Epithelial cell of esophagus (primary cell): ENCODE measurements around the gene SRPRA.

ENCODE experiments used
- DNase-seq: peaks from one replicate; pipeline ENCODE4 v3.0.0; 2010; ENCODE audit warnings: low read depth
- H3K4me3 ChIP-seq: 2 replicates; pipeline ENCODE4 v1.5.1; 2011; ENCODE audit warnings: mild to moderate bottlenecking, low read length, control low read depth
- CTCF ChIP-seq: IDR thresholded peaks from 2 replicates; pipeline ENCODE4 v1.5.1; 2011; ENCODE audit warnings: low read depth, mild to moderate bottlenecking, low read length, control low read depth, inconsistent platforms; ENCODE audit not compliant: insufficient read depth; ENCODE audit errors: missing control alignments

Gene SRPRA

DNA sequence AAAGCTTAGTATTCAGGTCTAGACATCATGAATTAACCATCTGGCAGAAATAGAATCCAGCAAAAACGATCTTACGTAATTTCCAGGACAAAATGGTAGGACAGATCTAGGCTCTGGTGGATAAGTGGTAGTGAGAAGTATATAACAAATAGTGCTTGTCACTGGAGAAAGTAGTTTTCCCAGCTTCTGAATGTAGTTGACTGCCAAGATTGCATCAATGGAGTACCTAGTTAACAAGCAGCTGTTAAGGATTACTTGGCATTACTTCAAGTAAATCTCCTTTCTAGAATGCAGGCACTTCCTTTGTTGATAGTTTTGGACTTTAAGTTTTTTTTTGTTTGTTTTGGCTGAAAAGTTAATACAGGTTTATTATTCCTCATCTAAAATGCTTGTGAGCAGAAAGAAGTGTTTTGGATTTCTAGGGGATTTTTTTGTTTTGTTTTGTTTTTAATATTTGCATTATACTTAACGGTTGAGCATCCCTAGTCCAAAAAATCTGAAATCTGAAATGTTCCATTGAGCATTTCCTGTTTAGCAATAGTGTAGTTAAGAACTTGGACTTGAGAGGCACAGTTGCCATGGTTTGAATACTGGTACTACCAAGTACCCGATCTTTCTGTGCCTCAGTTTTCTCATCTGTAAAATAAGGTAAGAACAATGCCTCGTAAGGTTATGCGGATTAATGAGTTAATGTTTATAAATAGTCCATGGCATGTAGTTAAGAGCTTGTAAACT lies 36.8 kb downstream of the SRPRA start:
- H3K4me3 ChIP-seq: no peak overlapping the region
- DNase-seq: no peak
- no peak for TF ChIP-seq CTCF

DNA sequence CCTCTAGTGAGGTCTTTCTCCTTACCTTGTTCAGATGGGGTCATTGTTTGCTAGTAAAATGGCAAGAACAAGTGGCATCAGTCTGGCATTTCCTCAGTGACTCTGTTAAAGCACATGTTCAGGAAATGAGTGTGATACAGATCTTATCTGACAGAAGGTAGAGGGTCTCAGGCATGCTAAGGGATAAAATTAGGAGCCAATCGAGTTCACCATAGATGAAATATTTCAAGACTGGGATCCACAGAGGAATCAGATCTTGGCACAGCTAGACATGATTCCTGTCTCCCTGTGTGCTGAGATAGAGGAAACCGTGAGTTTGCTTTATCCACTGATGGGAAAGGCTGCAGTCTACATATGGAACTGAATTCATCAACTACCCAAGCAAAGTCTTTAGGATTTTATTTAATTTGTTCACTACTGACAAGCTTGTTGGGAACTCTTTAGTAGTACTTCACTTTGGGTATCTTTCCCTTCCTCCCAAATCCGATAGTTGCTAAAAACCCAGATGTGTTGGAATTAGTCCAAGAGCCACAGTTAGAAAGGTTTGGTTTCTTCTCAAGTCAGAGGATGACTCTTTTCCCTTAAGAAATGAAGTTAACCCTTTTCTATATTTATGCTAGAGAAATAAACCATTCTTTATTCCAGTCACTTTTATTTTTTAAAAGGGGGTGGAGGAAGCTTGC lies 38.7 kb downstream of the SRPRA start:
- DNase-seq: no peak
- no peak for TF ChIP-seq CTCF
- H3K4me3 ChIP-seq: no peak overlapping the region

DNA sequence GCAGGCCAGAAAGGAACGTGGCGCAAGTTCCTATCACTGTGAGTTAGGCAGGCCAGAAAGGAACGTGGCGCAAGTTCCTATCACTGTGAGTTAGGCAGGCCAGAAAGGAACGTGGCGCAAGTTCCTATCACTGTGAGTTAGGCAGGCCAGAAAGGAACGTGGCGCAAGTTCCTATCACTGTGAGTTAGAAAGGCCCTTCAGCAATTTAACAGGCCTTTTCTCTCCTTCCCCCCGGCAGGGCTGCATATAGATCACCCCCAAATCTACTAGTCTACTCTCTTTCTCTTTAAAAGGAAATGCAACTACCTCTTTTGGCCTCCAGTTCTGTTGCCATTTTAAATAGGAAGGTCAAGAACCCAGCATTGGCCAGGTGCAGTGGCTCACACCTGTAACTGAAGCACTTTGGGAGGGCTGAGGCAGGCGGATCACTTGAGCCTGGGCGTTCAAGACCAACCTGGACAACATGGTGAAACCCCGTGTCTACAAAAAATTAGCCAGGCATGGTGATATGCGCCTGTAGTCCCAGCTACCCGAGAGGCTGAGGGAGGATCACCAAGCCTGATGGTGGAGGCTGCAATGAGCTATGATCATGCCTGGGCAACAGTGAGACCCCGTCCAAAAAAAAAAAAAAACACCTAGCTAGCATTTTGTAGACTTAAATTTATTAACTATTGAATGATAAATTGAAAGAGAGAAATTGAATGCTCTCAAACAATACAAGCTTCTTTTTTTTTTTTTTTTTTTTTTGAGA lies 42.2 kb downstream of the SRPRA start:
- DNase-seq: no peak
- no peak overlapping the region for H3K4me3 ChIP-seq
- TF ChIP-seq CTCF: no peak

GRCh38 chr11:126225295-126225665 lies 43.4 kb downstream of the SRPRA start:
- no peak for TF ChIP-seq CTCF
- peak; percentile 19 for DNase-seq
- no peak overlapping the region for H3K4me3 ChIP-seq

DNA sequence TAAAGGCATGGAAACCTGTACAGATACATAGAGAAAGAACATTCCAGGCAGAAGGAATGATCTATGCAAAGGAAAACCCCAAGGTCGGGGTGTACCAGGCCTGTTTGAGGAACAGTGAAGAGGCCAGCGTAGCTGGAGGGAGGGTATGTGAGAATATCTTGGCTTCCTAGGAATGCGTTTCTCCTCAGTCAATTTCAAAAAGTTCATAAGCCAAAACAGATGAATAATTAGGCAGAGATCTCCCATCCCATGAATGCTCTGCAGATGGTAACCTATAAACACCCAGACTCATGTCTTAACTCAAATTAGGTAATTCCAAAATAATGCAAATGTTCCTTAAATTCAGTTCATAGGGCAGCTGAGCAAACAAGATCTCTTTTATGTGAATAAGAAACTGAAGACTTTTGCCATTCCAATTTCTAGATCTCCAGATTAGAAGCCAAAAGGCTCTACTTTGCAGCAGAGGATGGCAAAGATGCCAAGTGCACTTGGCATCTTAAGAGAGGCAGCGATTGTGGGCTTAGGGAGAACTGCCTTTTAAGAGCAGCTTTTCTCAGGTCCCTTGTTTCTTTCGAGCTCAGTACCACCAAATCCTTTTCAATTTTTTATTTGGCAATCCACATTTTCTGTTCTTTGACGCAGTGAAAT lies 43.9 kb downstream of the SRPRA start:
- H3K4me3 ChIP-seq: no peak overlapping the region
- TF ChIP-seq CTCF: no peak
- no peak for DNase-seq

DNA sequence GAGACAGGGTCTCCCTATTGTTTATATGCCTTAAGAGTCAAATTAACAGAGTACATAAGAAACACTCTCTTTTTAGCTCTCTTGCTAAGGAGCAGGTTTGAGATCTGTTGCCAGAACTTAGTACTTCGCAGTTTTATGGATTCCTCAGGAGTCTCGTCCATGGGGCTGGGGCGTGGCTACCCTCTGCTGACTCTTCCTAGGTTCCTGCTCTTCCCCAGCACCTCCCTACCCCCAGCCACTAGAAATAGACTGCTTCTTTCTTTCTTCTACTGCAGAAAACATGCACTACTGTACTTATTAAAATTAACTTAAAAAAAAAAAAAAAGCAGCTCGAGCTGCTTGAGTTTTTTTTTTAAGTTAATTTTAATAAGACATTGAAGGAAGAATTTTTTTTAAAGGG lies 49.1 kb downstream of the SRPRA start:
- TF ChIP-seq CTCF: no peak
- H3K4me3 ChIP-seq: no peak overlapping the region
- DNase-seq: no peak
